ENCODE results near the gene CAMTA1. TPM values are rescaled to one million over a fixed set of nuclear protein-coding genes. Genes with fewer than 3 reads are reported as not detected.
"Not testable (repeated sequence)": the region's sequence is repeated elsewhere in the genome, so short reads cannot be mapped to it uniquely, and the experiment has no call there.

The CAMTA1 gene
- total RNA-seq, 1 experiment from 2014 or later: 102 TPM

- H3K36me3 ChIP-seq (replicated peaks; ENCODE audit: control insufficient read depth, insufficient read depth, low read length): no peaks in the 10 kb centered on the region
- no peak overlapping the region for H3K4me3 ChIP-seq (ENCODE audit: insufficient read depth, low read depth, low read length)
- no peaks in the 10 kb centered on the region for H3K27me3 ChIP-seq (ENCODE audit: control insufficient read depth, insufficient read depth, low read length)
- no peak for DNase-seq
Measured at GRCh38 chr1:7320661-7321060, 535.4 kb downstream of the CAMTA1 start.

GRCh38 chr1:7322283-7322785 is 537.1 kb downstream of the CAMTA1 start:
- Histone ChIP-seq H3K36me3 (replicated peaks; ENCODE audit: control insufficient read depth, insufficient read depth, low read length) (no peaks in the 10 kb centered on the region), H3K27me3 (ENCODE audit: control insufficient read depth, insufficient read depth, low read length) (no peaks in the 10 kb centered on the region), H3K4me3 (ENCODE audit: insufficient read depth, low read depth, low read length) (no peak overlapping the region)
- DNase-seq: no peak

- H3K27me3 ChIP-seq (ENCODE audit: control insufficient read depth, insufficient read depth, low read length): no peaks in the 10 kb centered on the region
- H3K4me3 ChIP-seq (ENCODE audit: insufficient read depth, low read depth, low read length): no peak overlapping the region
- DNase-seq: no peak
- H3K36me3 ChIP-seq (replicated peaks; ENCODE audit: control insufficient read depth, insufficient read depth, low read length): no peaks in the 10 kb centered on the region
Measured at GRCh38 chr1:7322912-7323311, 537.7 kb downstream of the CAMTA1 start.

- DNase-seq: no peak
- Histone ChIP-seq H3K4me3 (ENCODE audit: insufficient read depth, low read depth, low read length) (no peak overlapping the region), H3K27me3 (ENCODE audit: control insufficient read depth, insufficient read depth, low read length) (no peaks in the 10 kb centered on the region), H3K36me3 (replicated peaks; ENCODE audit: control insufficient read depth, insufficient read depth, low read length) (no peaks in the 10 kb centered on the region)
Measured at GRCh38 chr1:7325254-7325653, 540.0 kb downstream of the CAMTA1 start.

GRCh38 chr1:7326366-7326765 is 541.1 kb downstream of the CAMTA1 start:
- H3K27me3 ChIP-seq (ENCODE audit: control insufficient read depth, insufficient read depth, low read length): no peaks in the 10 kb centered on the region
- no peak for DNase-seq
- no peak overlapping the region for H3K4me3 ChIP-seq (ENCODE audit: insufficient read depth, low read depth, low read length)
- H3K36me3 ChIP-seq (replicated peaks; ENCODE audit: control insufficient read depth, insufficient read depth, low read length): no peaks in the 10 kb centered on the region

GRCh38 chr1:7327849-7328248 is 542.6 kb downstream of the CAMTA1 start:
- Histone ChIP-seq H3K27me3 (ENCODE audit: control insufficient read depth, insufficient read depth, low read length) (no peaks in the 10 kb centered on the region), H3K36me3 (replicated peaks; ENCODE audit: control insufficient read depth, insufficient read depth, low read length) (no peaks in the 10 kb centered on the region), H3K4me3 (ENCODE audit: insufficient read depth, low read depth, low read length) (no peak overlapping the region)
- DNase-seq: no peak

GRCh38 chr1:7329868-7330615 is 544.8 kb downstream of the CAMTA1 start:
- no peak for DNase-seq

GRCh38 chr1:7330726-7331125 is 545.5 kb downstream of the CAMTA1 start:
- not testable (repeated sequence) for H3K27me3 ChIP-seq (ENCODE audit: control insufficient read depth, insufficient read depth, low read length); H3K4me3 ChIP-seq (ENCODE audit: insufficient read depth, low read depth, low read length); DNase-seq; H3K36me3 ChIP-seq (replicated peaks; ENCODE audit: control insufficient read depth, insufficient read depth, low read length)

More at GRCh38 chr1:7329868-7330615, 544.8 kb downstream of the CAMTA1 start:
- no peaks in the 10 kb centered on the region for H3K36me3 ChIP-seq (replicated peaks; ENCODE audit: control insufficient read depth, insufficient read depth, low read length)
- no peaks in the 10 kb centered on the region for H3K27me3 ChIP-seq (ENCODE audit: control insufficient read depth, insufficient read depth, low read length)
- no peak overlapping the region for H3K4me3 ChIP-seq (ENCODE audit: insufficient read depth, low read depth, low read length)

- no peaks in the 10 kb centered on the region for H3K27me3 ChIP-seq (ENCODE audit: control insufficient read depth, insufficient read depth, low read length)
- DNase-seq: no peak
- no peak overlapping the region for H3K4me3 ChIP-seq (ENCODE audit: insufficient read depth, low read depth, low read length)
- no peaks in the 10 kb centered on the region for H3K36me3 ChIP-seq (replicated peaks; ENCODE audit: control insufficient read depth, insufficient read depth, low read length)
Measured at GRCh38 chr1:7331926-7332535, 546.8 kb downstream of the CAMTA1 start.

- H3K4me3 ChIP-seq (ENCODE audit: insufficient read depth, low read depth, low read length): no peak overlapping the region
- no peaks in the 10 kb centered on the region for H3K27me3 ChIP-seq (ENCODE audit: control insufficient read depth, insufficient read depth, low read length)
- no peak for DNase-seq
- H3K36me3 ChIP-seq (replicated peaks; ENCODE audit: control insufficient read depth, insufficient read depth, low read length): no peaks in the 10 kb centered on the region
Measured at GRCh38 chr1:7333094-7333493, 547.8 kb downstream of the CAMTA1 start.

GRCh38 chr1:7333620-7334019 is 548.4 kb downstream of the CAMTA1 start:
- DNase-seq: no peak
- Histone ChIP-seq H3K4me3 (ENCODE audit: insufficient read depth, low read depth, low read length) (no peak overlapping the region), H3K27me3 (ENCODE audit: control insufficient read depth, insufficient read depth, low read length) (no peaks in the 10 kb centered on the region), H3K36me3 (replicated peaks; ENCODE audit: control insufficient read depth, insufficient read depth, low read length) (no peaks in the 10 kb centered on the region)

- DNase-seq: no peak
- Histone ChIP-seq H3K4me3 (ENCODE audit: insufficient read depth, low read depth, low read length) (no peak overlapping the region), H3K36me3 (replicated peaks; ENCODE audit: control insufficient read depth, insufficient read depth, low read length) (no peaks in the 10 kb centered on the region)
Measured at GRCh38 chr1:7334475-7335035, 549.3 kb downstream of the CAMTA1 start.

GRCh38 chr1:7335224-7335879 is 550.1 kb downstream of the CAMTA1 start:
- no peak for DNase-seq
- no peak overlapping the region for H3K4me3 ChIP-seq (ENCODE audit: insufficient read depth, low read depth, low read length)
- H3K27me3 ChIP-seq (ENCODE audit: control insufficient read depth, insufficient read depth, low read length): no peaks in the 10 kb centered on the region
- H3K36me3 ChIP-seq (replicated peaks; ENCODE audit: control insufficient read depth, insufficient read depth, low read length): no peaks in the 10 kb centered on the region

More at GRCh38 chr1:7334475-7335035, 549.3 kb downstream of the CAMTA1 start:
- no peaks in the 10 kb centered on the region for H3K27me3 ChIP-seq (ENCODE audit: control insufficient read depth, insufficient read depth, low read length)

- H3K27me3 ChIP-seq (ENCODE audit: control insufficient read depth, insufficient read depth, low read length): no peaks in the 10 kb centered on the region
- no peak for DNase-seq
- H3K36me3 ChIP-seq (replicated peaks; ENCODE audit: control insufficient read depth, insufficient read depth, low read length): no peaks in the 10 kb centered on the region
- H3K4me3 ChIP-seq (ENCODE audit: insufficient read depth, low read depth, low read length): no peak overlapping the region
Measured at GRCh38 chr1:7338439-7338838, 553.2 kb downstream of the CAMTA1 start.
